ENCODE results near the gene CALHM4. TPM values are rescaled to one million over a fixed set of nuclear protein-coding genes. Genes with fewer than 3 reads are reported as not detected.

Gene CALHM4
- total RNA-seq, 1 experiment from 2014 or later, result 1.8 TPM

- Histone ChIP-seq H3K4me3 (ENCODE audit: low read depth, low read length) (no peak overlapping the region), H3K27me3 (replicated peaks; ENCODE audit: control insufficient read depth, insufficient read depth, low read length) (no peaks in the 10 kb centered on the region), H3K4me1 (peaks cover 52% of the 10 kb centered on the region), H3K36me3 (ENCODE audit: control insufficient read depth, insufficient read depth, low read length) (no peaks in the 10 kb centered on the region), H3K9me3 (no peaks in the 10 kb centered on the region)
- H3K36me3 Mint-ChIP-seq (ENCODE audit: insufficient read depth, unreplicated experiment), result peaks cover 5% of the 10 kb centered on the region
- TF ChIP-seq CTCF (IDR thresholded peaks at IDR 0.05; ENCODE audit: insufficient read depth in 1 of 2, low read depth in 1 of 2, low read length in 1 of 2, severe bottlenecking in 1 of 2, unreplicated experiment in 1 of 2), result no peak
- peak overlapping the region; percentile 60 for H3K4me3 Mint-ChIP-seq (ENCODE audit: unreplicated experiment)
- ChIA-PET CTCF (no interaction called here), POLR2A (no interaction called here)
- intact Hi-C loops (cut with micrococcal nuclease; ENCODE audit: unreplicated experiment), result no loop called here
- DNase-seq, result no peak
- peaks cover 37% of the 10 kb centered on the region for H3K4me1 Mint-ChIP-seq (ENCODE audit: low read depth, unreplicated experiment)
- BruUV-seq (replicated peaks), result no TSS peak
- H3K27ac Mint-ChIP-seq (ENCODE audit: unreplicated experiment), result peak overlapping the region; percentile 17
- no peaks in the 10 kb centered on the region for H3K27me3 Mint-ChIP-seq (ENCODE audit: insufficient read depth, unreplicated experiment)
- H3K9me3 Mint-ChIP-seq (ENCODE audit: unreplicated experiment), result no peaks in the 10 kb centered on the region
These were observed 25.4 kb upstream of the CALHM4 start for GRCh38 chr6:116528133-116528532.

- ChIA-PET CTCF (interaction anchor here (0.9 kb wide), 1 partner anchor 17 kb away, joined by 3 read pairs; the partner anchor contains the start of gene CALHM5), POLR2A (no interaction called here)
- H3K36me3 ChIP-seq (ENCODE audit: control insufficient read depth, insufficient read depth, low read length), result no peaks in the 10 kb centered on the region
- intact Hi-C loops (cut with micrococcal nuclease; ENCODE audit: unreplicated experiment), result loop anchor here (1.0 kb wide), 1 partner anchor 17 kb away; the partner anchor contains the start of gene CALHM5
- Mint-ChIP-seq H3K4me3 (ENCODE audit: unreplicated experiment) (peak overlapping the region; percentile 60), H3K4me1 (ENCODE audit: low read depth, unreplicated experiment) (peaks cover 37% of the 10 kb centered on the region), H3K27ac (ENCODE audit: unreplicated experiment) (peak overlapping the region; percentile 17), H3K9me3 (ENCODE audit: unreplicated experiment) (no peaks in the 10 kb centered on the region), H3K27me3 (ENCODE audit: insufficient read depth, unreplicated experiment) (no peaks in the 10 kb centered on the region), H3K36me3 (ENCODE audit: insufficient read depth, unreplicated experiment) (peaks cover 5% of the 10 kb centered on the region)
- BruUV-seq (replicated peaks), result no TSS peak
- no peaks in the 10 kb centered on the region for H3K27me3 ChIP-seq (replicated peaks; ENCODE audit: control insufficient read depth, insufficient read depth, low read length)
- TF ChIP-seq CTCF (IDR thresholded peaks at IDR 0.05; ENCODE audit: insufficient read depth in 1 of 2, low read depth in 1 of 2, low read length in 1 of 2, severe bottlenecking in 1 of 2, unreplicated experiment in 1 of 2), result no peak
- H3K4me1 ChIP-seq, result peaks cover 47% of the 10 kb centered on the region
- no peaks in the 10 kb centered on the region for H3K9me3 ChIP-seq
- H3K4me3 ChIP-seq (ENCODE audit: low read depth, low read length), result no peak overlapping the region
- peak; percentile 58 to 60 for DNase-seq
These were observed 24.8 kb upstream of the CALHM4 start for GRCh38 chr6:116528780-116529179.

GRCh38 chr6:116529466-116530290 is 23.9 kb upstream of the CALHM4 start:
- peak overlapping the region; percentile 17 for H3K27ac Mint-ChIP-seq (ENCODE audit: unreplicated experiment)
- BruUV-seq (replicated peaks), result no TSS peak
- DNase-seq, result no peak
- no peaks in the 10 kb centered on the region for H3K36me3 ChIP-seq (ENCODE audit: control insufficient read depth, insufficient read depth, low read length)
- no peaks in the 10 kb centered on the region for H3K27me3 Mint-ChIP-seq (ENCODE audit: insufficient read depth, unreplicated experiment)
- peaks cover 37% of the 10 kb centered on the region for H3K4me1 Mint-ChIP-seq (ENCODE audit: low read depth, unreplicated experiment)
- H3K4me1 ChIP-seq, result peaks cover 47% of the 10 kb centered on the region
- peak overlapping the region; percentile 60 for H3K4me3 Mint-ChIP-seq (ENCODE audit: unreplicated experiment)
- peaks cover 5% of the 10 kb centered on the region for H3K36me3 Mint-ChIP-seq (ENCODE audit: insufficient read depth, unreplicated experiment)
- intact Hi-C loops (cut with micrococcal nuclease; ENCODE audit: unreplicated experiment), result loop anchor here (1.0 to 10.0 kb wide), 2 partner anchors 18 to 315 kb away; partner anchors contain the start of gene CALHM5
- no peak for TF ChIP-seq CTCF (IDR thresholded peaks at IDR 0.05; ENCODE audit: insufficient read depth in 1 of 2, low read depth in 1 of 2, low read length in 1 of 2, severe bottlenecking in 1 of 2, unreplicated experiment in 1 of 2)
- ChIA-PET CTCF (interaction anchor here (0.9 to 1.6 kb wide), 3 partner anchors 18 to 242 kb away, joined by 3 to 14 read pairs (median 6); partner anchors contain the start of gene CALHM5), POLR2A (interaction anchor here (1.0 kb wide), 1 partner anchor 18 kb away, joined by 4 read pairs; the partner anchor contains the start of gene CALHM5)
- H3K27me3 ChIP-seq (replicated peaks; ENCODE audit: control insufficient read depth, insufficient read depth, low read length), result no peaks in the 10 kb centered on the region
- H3K9me3 ChIP-seq, result no peaks in the 10 kb centered on the region
- H3K9me3 Mint-ChIP-seq (ENCODE audit: unreplicated experiment), result no peaks in the 10 kb centered on the region
- no peak overlapping the region for H3K4me3 ChIP-seq (ENCODE audit: low read depth, low read length)
